Ishikawa (cell line): ENCODE results near the gene AGA.

Experiments used
- CEBPB ChIP-seq: IDR thresholded peaks from 2 replicates; pipeline ENCODE4 v1.6.1; 2012
- CREB1 ChIP-seq: IDR thresholded peaks from 2 replicates; pipeline ENCODE4 v1.6.1; 2012; ENCODE audit warnings: low read depth
- EGR1 ChIP-seq: IDR thresholded peaks from 2 replicates; pipeline ENCODE4 v1.6.1; 2012
- EP300 ChIP-seq: IDR thresholded peaks from 2 replicates; pipeline ENCODE4 v1.6.1; 2012; ENCODE audit warnings: borderline replicate concordance
- FOXM1 ChIP-seq: IDR thresholded peaks from 2 replicates; pipeline ENCODE4 v1.6.1; 2012; ENCODE audit warnings: low read depth, borderline replicate concordance
- MAX ChIP-seq: IDR thresholded peaks from 2 replicates; pipeline ENCODE4 v1.6.1; 2012
- NFIC ChIP-seq: IDR thresholded peaks from 2 replicates; pipeline ENCODE4 v1.6.1; 2012
- RAD21 ChIP-seq: IDR thresholded peaks from 2 replicates; pipeline ENCODE4 v1.6.1; 2012; ENCODE audit warnings: low read depth
- REST ChIP-seq: IDR thresholded peaks from 2 replicates; pipeline ENCODE4 v1.6.1; 2012; ENCODE audit warnings: low read depth, mild to moderate bottlenecking
- TAF1 ChIP-seq: IDR thresholded peaks from 2 replicates; pipeline ENCODE4 v1.6.1; 2012; ENCODE audit warnings: low read depth, mild to moderate bottlenecking
- TCF12 ChIP-seq: IDR thresholded peaks from 2 replicates; pipeline ENCODE4 v1.6.1; 2012; ENCODE audit warnings: low read depth
- TEAD4 ChIP-seq: IDR thresholded peaks from 2 replicates; pipeline ENCODE4 v1.6.1; 2012
- USF1 ChIP-seq: IDR thresholded peaks from 2 replicates; pipeline ENCODE4 v1.6.1; 2012
- YY1 ChIP-seq: IDR thresholded peaks from 2 replicates; pipeline ENCODE4 v1.6.1; 2012; ENCODE audit warnings: low read depth
- ZBTB7A ChIP-seq: IDR thresholded peaks from 2 replicates; pipeline ENCODE4 v1.6.1; 2012; ENCODE audit warnings: low read depth

Gene AGA

GRCh38 chr4:177384856-177385397, 57.3 kb downstream of the AGA start:
- TF ChIP-seq TCF12 (no peak), NFIC (no peak), YY1 (no peak), ZBTB7A (no peak), CEBPB (no peak), TEAD4 (no peak), RAD21 (no peak), USF1 (no peak), EP300 (no peak), CREB1 (no peak), FOXM1 (no peak), TAF1 (no peak), MAX (no peak), REST (no peak), EGR1 (no peak)

GRCh38 chr4:177381762-177382310, 60.4 kb downstream of the AGA start:
- TF ChIP-seq USF1 (no peak), MAX (no peak), YY1 (no peak), TAF1 (no peak), CEBPB (no peak), TEAD4 (no peak), CREB1 (no peak), REST (no peak)
